ENCODE data around the gene ERLEC1. TPM values are rescaled to one million over a fixed set of nuclear protein-coding genes. Genes with fewer than 3 reads are reported as not detected.

The ERLEC1 gene, protein sequence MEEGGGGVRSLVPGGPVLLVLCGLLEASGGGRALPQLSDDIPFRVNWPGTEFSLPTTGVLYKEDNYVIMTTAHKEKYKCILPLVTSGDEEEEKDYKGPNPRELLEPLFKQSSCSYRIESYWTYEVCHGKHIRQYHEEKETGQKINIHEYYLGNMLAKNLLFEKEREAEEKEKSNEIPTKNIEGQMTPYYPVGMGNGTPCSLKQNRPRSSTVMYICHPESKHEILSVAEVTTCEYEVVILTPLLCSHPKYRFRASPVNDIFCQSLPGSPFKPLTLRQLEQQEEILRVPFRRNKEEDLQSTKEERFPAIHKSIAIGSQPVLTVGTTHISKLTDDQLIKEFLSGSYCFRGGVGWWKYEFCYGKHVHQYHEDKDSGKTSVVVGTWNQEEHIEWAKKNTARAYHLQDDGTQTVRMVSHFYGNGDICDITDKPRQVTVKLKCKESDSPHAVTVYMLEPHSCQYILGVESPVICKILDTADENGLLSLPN
- 20.7 TPM for polyA plus RNA-seq (2012; ENCODE audit: missing spikeins)

DNA sequence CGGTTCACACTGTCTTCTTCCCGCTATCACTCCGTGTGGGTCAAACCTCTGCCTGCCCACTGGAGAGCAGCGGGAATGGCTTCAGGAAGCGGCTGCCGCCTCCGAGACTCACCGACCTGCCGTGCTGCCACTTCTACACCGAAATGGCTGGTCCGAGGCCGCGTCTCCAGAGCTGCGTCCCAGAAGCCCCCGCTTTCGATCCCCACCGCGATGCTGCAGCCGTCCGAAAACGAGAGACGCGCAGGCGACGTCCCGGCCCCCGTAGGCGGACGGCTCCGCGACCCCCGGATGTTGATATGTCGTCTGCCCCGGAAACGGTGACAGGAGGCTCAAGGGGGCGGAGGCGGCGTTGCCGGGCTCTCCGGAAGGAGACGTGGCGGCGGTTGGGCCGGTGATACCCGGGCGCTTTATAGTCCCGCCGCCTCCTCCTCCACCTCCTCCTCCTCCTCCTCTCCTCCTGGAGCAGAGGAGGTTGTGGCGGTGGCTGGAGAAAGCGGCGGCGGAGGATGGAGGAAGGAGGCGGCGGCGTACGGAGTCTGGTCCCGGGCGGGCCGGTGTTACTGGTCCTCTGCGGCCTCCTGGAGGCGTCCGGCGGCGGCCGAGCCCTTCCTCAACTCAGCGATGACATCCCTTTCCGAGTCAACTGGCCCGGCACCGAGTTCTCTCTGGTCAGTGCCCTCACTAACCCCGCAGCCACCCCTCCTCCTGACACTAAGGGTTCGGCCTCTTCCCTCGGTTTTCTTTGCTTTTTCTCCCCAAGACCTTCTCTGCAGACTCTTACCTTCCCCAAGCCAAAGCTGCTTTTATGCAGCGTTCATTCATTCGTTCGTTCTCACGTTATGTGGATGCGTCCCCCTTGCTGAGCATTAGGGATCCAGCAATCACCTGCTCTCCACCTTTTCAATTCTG, at the start of gene ERLEC1, which contains the start of gene ASB3:
Gene ERLEC1 (plus strand): TSS at position 340 of the 909 bp plus-strand sequence. CDS start 167 bp downstream, at position 507.
Gene ASB3 (minus strand): TSS at position 249 of the 909 bp plus-strand sequence. CDS start 21,381 bp downstream, outside the sequence.
- peak; percentile 80 for DNase-seq (ENCODE audit: insufficient read length)
- FAIRE-seq = peak; percentile 93
- TF ChIP-seq POLR2A (IDR thresholded peaks at IDR 0.05; ENCODE audit: low read depth, low read length) = peak; percentile 91
- peak; percentile 77 for TF ChIP-seq TAF1 (IDR thresholded peaks at IDR 0.05; ENCODE audit: borderline replicate concordance, low read depth, low read length)
- peak; percentile 83 for TF ChIP-seq POLR2AphosphoS5 (IDR thresholded peaks at IDR 0.05; ENCODE audit: low read depth, low read length)

DNA sequence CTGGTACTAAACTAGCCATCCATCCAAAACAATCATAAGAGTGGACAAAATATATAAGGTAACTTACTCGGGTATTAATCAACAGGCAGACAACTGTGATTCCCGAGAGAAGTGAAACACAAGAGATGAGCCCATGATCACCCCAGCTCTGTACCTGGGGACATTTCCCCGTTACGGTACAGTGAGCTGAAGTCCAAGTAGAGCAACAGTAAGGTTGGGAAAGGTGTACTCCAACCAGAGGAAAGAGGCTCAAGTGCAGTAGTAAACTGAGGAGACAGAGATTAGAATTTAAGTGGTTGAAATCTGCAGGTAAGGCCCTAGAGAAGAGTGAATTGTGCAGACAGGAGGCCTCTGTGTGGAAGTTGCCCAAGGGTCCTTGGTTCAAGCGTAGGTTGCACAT, 49.8 kb upstream of the ERLEC1 start:
- DNase-seq (ENCODE audit: insufficient read length) (no peak), FAIRE-seq (no peak)
- TF ChIP-seq POLR2A (IDR thresholded peaks at IDR 0.05; ENCODE audit: low read depth, low read length) (no peak), POLR2AphosphoS5 (IDR thresholded peaks at IDR 0.05; ENCODE audit: low read depth, low read length) (no peak)

DNA sequence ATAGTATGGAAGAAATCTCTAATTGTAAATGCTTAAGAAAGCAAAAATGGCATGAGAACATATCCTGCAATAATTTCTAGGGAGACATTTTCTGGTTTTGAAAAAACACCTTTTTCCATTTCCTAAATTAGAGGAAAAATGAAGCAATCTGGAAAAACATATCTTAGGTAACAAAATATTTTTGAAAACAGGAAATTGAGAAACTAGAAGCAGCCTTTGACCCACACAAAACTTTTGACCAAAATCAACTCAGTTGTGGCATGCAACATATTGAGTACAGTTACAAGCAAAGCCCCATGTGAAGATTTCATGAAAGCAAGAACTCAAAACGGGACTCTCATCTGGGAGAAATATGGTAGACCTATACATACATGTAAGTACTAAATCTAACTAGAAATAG, 47.8 kb upstream of the ERLEC1 start:
- DNase-seq (ENCODE audit: insufficient read length) (no peak), FAIRE-seq (no peak)
- TF ChIP-seq POLR2AphosphoS5 (IDR thresholded peaks at IDR 0.05; ENCODE audit: low read depth, low read length) (no peak), TAF1 (IDR thresholded peaks at IDR 0.05; ENCODE audit: borderline replicate concordance, low read depth, low read length) (no peak), POLR2A (IDR thresholded peaks at IDR 0.05; ENCODE audit: low read depth, low read length) (no peak)

DNA sequence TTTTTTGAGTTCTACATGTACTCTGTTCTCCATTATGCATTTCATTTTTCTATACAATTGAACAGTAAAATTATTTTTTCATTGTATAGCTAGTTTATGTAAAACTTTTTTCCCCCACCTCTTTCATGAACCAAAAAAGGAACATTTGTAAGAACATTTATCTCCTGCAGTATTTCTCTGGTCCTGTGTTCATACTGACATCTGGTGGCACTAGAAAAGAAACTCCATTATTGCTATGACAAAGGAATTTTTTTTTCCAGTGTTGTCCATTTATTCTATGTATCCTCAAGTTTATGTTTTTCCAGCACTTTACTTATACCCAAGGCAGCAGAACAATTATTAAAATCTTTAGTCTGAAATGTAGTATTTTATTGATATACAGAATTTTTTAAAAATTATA, 46.7 kb upstream of the ERLEC1 start:
- FAIRE-seq = no peak
- no peak for DNase-seq (ENCODE audit: insufficient read length)
- no peak for TF ChIP-seq POLR2AphosphoS5 (IDR thresholded peaks at IDR 0.05; ENCODE audit: low read depth, low read length)
- no peak for TF ChIP-seq TAF1 (IDR thresholded peaks at IDR 0.05; ENCODE audit: borderline replicate concordance, low read depth, low read length)

DNA sequence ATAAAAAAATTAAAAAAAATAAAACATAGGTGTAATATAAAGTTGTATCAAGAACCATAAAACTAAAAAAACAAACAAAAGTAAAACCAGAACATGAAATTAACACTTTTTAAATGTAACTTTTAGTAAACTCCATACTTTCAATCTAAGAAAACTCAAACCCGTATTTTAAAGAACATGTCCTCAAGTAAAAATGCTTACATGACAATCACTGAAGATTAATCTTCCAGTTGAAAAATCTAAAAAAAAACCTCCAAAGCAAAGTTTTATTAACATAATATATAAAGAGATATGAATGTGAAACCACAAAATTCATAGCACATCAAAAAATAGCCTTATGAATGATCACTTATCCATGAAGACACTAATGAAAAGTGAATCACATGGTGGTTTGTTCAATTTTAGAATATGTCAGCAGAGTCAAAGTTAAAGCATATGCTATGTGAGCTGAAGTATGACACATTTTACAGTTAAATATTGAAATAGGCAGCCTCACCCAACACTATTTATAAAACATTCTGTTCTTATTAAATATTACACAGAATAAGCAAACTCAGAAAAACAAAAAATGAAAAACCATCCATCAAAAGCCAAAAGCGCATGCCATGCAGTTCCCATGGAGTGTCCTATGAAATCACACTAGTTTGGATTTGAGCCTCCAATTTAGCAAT, 42.3 kb upstream of the ERLEC1 start:
- TF ChIP-seq TAF1 (IDR thresholded peaks at IDR 0.05; ENCODE audit: borderline replicate concordance, low read depth, low read length) (no peak), POLR2AphosphoS5 (IDR thresholded peaks at IDR 0.05; ENCODE audit: low read depth, low read length) (no peak), POLR2A (IDR thresholded peaks at IDR 0.05; ENCODE audit: low read depth, low read length) (no peak)
- DNase-seq (ENCODE audit: insufficient read length) (no peak), FAIRE-seq (no peak)

DNA sequence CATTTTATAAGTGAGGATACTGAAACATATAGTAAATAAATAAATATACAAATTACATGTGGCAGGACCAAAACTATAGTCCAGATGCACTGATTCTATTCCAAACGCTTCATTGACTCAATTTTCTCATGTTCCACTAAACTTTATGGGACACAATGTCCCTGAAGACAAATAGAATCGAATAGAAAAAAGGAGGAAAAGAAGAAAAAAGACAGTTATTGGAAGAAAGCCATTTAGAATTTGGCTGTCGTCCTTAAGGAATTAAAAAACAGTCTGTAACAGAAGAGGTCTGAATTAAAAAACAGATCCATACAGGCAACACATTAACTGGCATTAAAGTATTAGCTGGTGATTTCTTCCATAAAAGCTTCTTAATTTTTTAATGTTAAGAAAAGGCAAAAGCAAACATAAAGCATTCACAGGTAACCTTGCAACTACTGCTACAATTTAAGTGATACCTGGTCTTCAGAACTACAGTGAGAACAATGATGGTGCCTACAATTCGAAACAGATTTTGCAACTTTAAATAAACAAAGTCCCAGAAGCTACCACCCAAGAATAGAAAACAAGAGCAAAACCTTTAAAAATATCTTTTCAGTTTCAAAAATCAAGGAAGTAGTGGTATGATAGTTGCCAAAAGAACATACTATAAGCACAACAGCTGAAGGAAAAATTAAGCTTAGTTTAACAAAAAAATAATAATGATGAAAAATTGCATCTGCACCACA, 36.6 kb upstream of the ERLEC1 start:
- TF ChIP-seq TAF1 (IDR thresholded peaks at IDR 0.05; ENCODE audit: borderline replicate concordance, low read depth, low read length) (no peak), POLR2A (IDR thresholded peaks at IDR 0.05; ENCODE audit: low read depth, low read length) (no peak), POLR2AphosphoS5 (IDR thresholded peaks at IDR 0.05; ENCODE audit: low read depth, low read length) (no peak)
- FAIRE-seq (no peak), DNase-seq (ENCODE audit: insufficient read length) (no peak)

DNA sequence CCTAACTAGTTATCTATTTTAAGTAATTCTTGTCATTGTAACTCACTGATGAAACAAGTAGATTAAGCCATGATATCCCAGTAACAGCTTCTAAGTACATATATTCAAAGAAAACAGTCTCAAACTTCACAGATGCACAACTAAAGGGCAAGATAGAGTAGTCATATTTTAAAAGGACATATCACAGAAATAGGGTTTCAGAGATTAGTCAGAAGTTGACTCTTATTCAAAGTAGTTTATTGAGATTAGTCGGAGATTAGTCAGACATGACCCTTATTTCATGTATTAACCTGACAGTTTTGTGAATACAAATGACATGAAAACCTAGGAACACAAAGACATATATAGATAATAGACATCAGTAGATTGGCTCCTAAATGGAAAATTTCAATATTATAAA, 35.1 kb upstream of the ERLEC1 start:
- TF ChIP-seq POLR2A (IDR thresholded peaks at IDR 0.05; ENCODE audit: low read depth, low read length) (no peak), POLR2AphosphoS5 (IDR thresholded peaks at IDR 0.05; ENCODE audit: low read depth, low read length) (no peak), TAF1 (IDR thresholded peaks at IDR 0.05; ENCODE audit: borderline replicate concordance, low read depth, low read length) (no peak)
- FAIRE-seq = peak; percentile 79
- no peak for DNase-seq (ENCODE audit: insufficient read length)

DNA sequence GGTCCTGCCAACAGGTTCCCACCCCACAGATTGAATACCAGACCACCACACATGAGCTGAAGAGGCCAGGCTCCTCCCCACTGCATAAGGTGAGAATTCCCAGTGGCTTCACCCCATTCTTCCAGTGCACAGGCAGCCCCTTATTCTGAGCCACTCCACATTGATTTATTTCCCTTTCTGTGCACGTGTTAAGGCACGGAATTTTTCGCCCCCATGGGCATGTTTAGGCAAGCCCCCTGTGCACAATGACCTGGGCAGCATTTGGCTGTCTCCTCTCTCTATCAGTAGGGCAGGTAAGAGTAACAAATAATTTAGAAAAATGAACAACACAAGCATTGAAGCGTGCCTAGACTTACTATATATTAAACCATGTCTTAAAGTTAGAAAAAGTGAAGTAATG, 34.5 kb upstream of the ERLEC1 start:
- FAIRE-seq = no peak
- DNase-seq (ENCODE audit: insufficient read length) = no peak
- TF ChIP-seq POLR2AphosphoS5 (IDR thresholded peaks at IDR 0.05; ENCODE audit: low read depth, low read length) (no peak), TAF1 (IDR thresholded peaks at IDR 0.05; ENCODE audit: borderline replicate concordance, low read depth, low read length) (no peak), POLR2A (IDR thresholded peaks at IDR 0.05; ENCODE audit: low read depth, low read length) (no peak)

DNA sequence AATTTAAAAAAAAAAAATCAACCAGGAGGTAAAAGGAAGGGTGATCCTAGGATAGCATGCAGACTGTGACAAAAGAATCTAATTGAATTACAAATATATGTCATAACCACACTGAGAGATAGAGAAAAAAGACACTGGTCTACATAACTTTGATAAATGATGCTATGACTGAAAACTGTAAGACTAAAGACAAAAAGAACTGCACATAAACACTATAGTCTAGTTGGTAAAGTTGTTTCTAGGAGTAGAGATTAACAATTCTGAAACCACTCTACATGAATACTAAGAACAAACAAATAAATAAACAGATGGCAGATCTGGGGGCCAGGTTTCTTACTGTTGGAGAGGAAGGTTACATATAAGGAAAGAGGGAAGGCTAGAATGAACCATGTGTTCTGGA, 33.8 kb upstream of the ERLEC1 start:
- FAIRE-seq = no peak
- DNase-seq (ENCODE audit: insufficient read length) = no peak

DNA sequence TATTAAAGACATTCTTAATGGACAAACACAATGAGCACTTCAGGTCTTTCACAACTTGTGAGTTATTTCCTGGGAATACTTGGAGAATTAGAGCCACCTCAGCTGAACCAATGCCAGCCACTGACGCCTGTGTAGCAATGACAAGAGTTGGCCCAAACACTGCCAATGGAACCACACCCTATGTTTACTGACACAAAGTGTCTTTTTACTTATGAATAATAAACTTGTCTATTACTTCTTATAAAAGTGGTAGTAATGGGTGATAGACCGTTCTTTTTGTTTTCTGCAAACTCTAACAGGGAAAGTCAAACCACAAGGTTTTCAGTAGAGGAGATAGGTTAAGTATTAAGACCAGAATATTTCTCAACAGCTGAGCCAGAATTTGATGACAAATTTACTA, 31.7 kb upstream of the ERLEC1 start:
- no peak for DNase-seq (ENCODE audit: insufficient read length)
- no peak for FAIRE-seq
- TF ChIP-seq POLR2AphosphoS5 (IDR thresholded peaks at IDR 0.05; ENCODE audit: low read depth, low read length) (no peak), POLR2A (IDR thresholded peaks at IDR 0.05; ENCODE audit: low read depth, low read length) (no peak), TAF1 (IDR thresholded peaks at IDR 0.05; ENCODE audit: borderline replicate concordance, low read depth, low read length) (no peak)

More for the DNA sequence above, 33.8 kb upstream of the ERLEC1 start:
- TF ChIP-seq POLR2A (IDR thresholded peaks at IDR 0.05; ENCODE audit: low read depth, low read length) (no peak), POLR2AphosphoS5 (IDR thresholded peaks at IDR 0.05; ENCODE audit: low read depth, low read length) (no peak), TAF1 (IDR thresholded peaks at IDR 0.05; ENCODE audit: borderline replicate concordance, low read depth, low read length) (no peak)
